IMR-90 (cell line): Measurements from ENCODE around the gene PXDC1. TPM values are rescaled to one million over a fixed set of nuclear protein-coding genes. Genes with fewer than 3 reads are reported as not detected.

ENCODE experiments used
- ATAC-seq: fragments of 200-7000 bp; cut with Tn5 transposase; 2 replicates; pipeline ENCODE4 v1.9.1; 2020; ENCODE audit warnings: low read depth, mild to moderate bottlenecking, moderate library complexity
- BruUV-seq: library from RNA; stranded (reverse); fragments of 400-500 nt; replicated peaks from 2 replicates; lab custom pipeline; 2021; lab: Mats Ljungman, UMichigan
- CTCF ChIA-PET: fragments of 300-600 bp; formaldehyde crosslinking; extraction: SDS; loops from one replicate; lab custom pipeline; 2021; ENCODE audit warnings: antibody characterized with exemption; lab: Yijun Ruan, JAX
- POLR2A ChIA-PET: fragments of 300-600 bp; sonication (Branson Sonifier 250); formaldehyde crosslinking; loops from one replicate; lab custom pipeline; 2022; ENCODE audit warnings: antibody characterized with exemption; ENCODE audit not compliant: unreplicated experiment; lab: Charles Lee
- DNase-seq: peaks from one replicate; pipeline ENCODE4 v3.0.0; 2013
- H2AFZ ChIP-seq: replicated peaks from 2 replicates; pipeline ENCODE3; 2013; ENCODE audit warnings: low read length, mild to moderate bottlenecking; ENCODE audit not compliant: poor library complexity
- H2AK5ac ChIP-seq: 2 replicates; pipeline ENCODE4 v1.6.1; 2013; ENCODE audit warnings: low read depth, low read length, inconsistent platforms
- H2AK9ac ChIP-seq: replicated peaks from 2 replicates; pipeline ENCODE3; 2013; ENCODE audit warnings: mild to moderate bottlenecking, low read depth, low read length, moderate library complexity; ENCODE audit not compliant: poor library complexity
- H2BK120ac ChIP-seq: 2 replicates; pipeline ENCODE4 v1.6.1; 2013; ENCODE audit warnings: low read depth, low read length, inconsistent platforms
- H2BK15ac ChIP-seq: 3 replicates; pipeline ENCODE4 v1.6.1; 2013; ENCODE audit warnings: low read depth, low read length, inconsistent platforms
- H2BK20ac ChIP-seq: 2 replicates; pipeline ENCODE4 v1.6.1; 2013; ENCODE audit warnings: low read depth, mild to moderate bottlenecking, inconsistent platforms, low read length, moderate library complexity
- H2BK5ac ChIP-seq: 2 replicates; pipeline ENCODE4 v1.6.1; 2013; ENCODE audit warnings: mild to moderate bottlenecking, low read depth, low read length, inconsistent platforms; ENCODE audit not compliant: poor library complexity, severe bottlenecking
- H3K14ac ChIP-seq: replicated peaks from 2 replicates; pipeline ENCODE4 v1.6.1; 2013; ENCODE audit warnings: low read depth, low read length, inconsistent platforms
- H3K18ac ChIP-seq: 2 replicates; pipeline ENCODE4 v1.6.1; 2013; ENCODE audit warnings: low read depth, low read length, control low read depth
- H3K23ac ChIP-seq: 2 replicates; pipeline ENCODE4 v1.6.1; 2013; ENCODE audit warnings: low read depth, low read length, inconsistent platforms
- H3K27ac ChIP-seq: 2 replicates; pipeline ENCODE4 v1.5.1; 2013; ENCODE audit warnings: mild to moderate bottlenecking, control low read depth, low read length; ENCODE audit not compliant: insufficient read depth
- H3K27me3 ChIP-seq: 2 replicates; pipeline ENCODE4 v1.6.1; 2013; ENCODE audit warnings: low read length; ENCODE audit not compliant: control insufficient read depth, insufficient read depth
- H3K36me3 ChIP-seq: 2 replicates; pipeline ENCODE4 v1.6.1; 2013; ENCODE audit warnings: low read length, mixed read lengths; ENCODE audit not compliant: control insufficient read depth, insufficient read depth
- H3K4ac ChIP-seq: 2 replicates; pipeline ENCODE4 v1.6.1; 2013; ENCODE audit warnings: low read depth, low read length, inconsistent platforms
- H3K4me1 ChIP-seq: 2 replicates; pipeline ENCODE4 v1.6.1; 2013; ENCODE audit warnings: low read length, mixed read lengths; ENCODE audit not compliant: control insufficient read depth, insufficient read depth
- H3K4me2 ChIP-seq: 2 replicates; pipeline ENCODE4 v1.6.1; 2013; ENCODE audit warnings: low read depth, mild to moderate bottlenecking, control low read depth, low read length, moderate library complexity
- H3K4me3 ChIP-seq: 2 replicates; pipeline ENCODE4 v1.5.1; 2013; ENCODE audit warnings: low read depth, mild to moderate bottlenecking, control low read depth, low read length, moderate library complexity; ENCODE audit not compliant: insufficient read depth
- H3K56ac ChIP-seq: 2 replicates; pipeline ENCODE4 v1.6.1; 2013; ENCODE audit warnings: low read length, inconsistent platforms; ENCODE audit not compliant: insufficient read depth; ENCODE audit errors: extremely low read depth
- H3K79me1 ChIP-seq, 2 experiments: 2 replicates each; pipeline ENCODE4 v1.6.1; 2013; ENCODE audit warnings: low read length in 2 of 2, inconsistent platforms in 1 of 2, low read depth in 1 of 2
- H3K9ac ChIP-seq: 2 replicates; pipeline ENCODE4 v1.6.1; 2013; ENCODE audit warnings: low read depth, low read length, control low read depth
- H3K9me1 ChIP-seq: 2 replicates; pipeline ENCODE4 v1.6.1; 2013; ENCODE audit warnings: low read length, inconsistent platforms; ENCODE audit not compliant: insufficient read depth
- H3K9me3 ChIP-seq: 2 replicates; pipeline ENCODE4 v1.6.1; 2013; ENCODE audit warnings: low read length; ENCODE audit not compliant: control insufficient read depth, insufficient read depth
- H4K20me1 ChIP-seq: 2 replicates; pipeline ENCODE4 v1.6.1; 2013; ENCODE audit warnings: low read length, inconsistent platforms; ENCODE audit not compliant: insufficient read depth
- H4K5ac ChIP-seq: 2 replicates; pipeline ENCODE4 v1.6.1; 2013; ENCODE audit warnings: mild to moderate bottlenecking, low read depth, low read length, control low read depth
- H4K8ac ChIP-seq, 2 experiments: 2 replicates each; pipeline ENCODE4 v1.6.1; 2013; ENCODE audit warnings: low read depth in 2 of 2, low read length in 2 of 2, control low read depth in 1 of 2, inconsistent platforms in 1 of 2
- H4K91ac ChIP-seq: 2 replicates; pipeline ENCODE4 v1.6.1; 2013; ENCODE audit warnings: low read depth, low read length, inconsistent platforms; ENCODE audit not compliant: insufficient read depth
- BHLHE40 ChIP-seq: fragments of 150-350 bp; IDR thresholded peaks from 2 replicates; pipeline ENCODE4 v1.6.1; 2016; ENCODE audit warnings: mild to moderate bottlenecking, low read depth, low read length
- CHD1 ChIP-seq: IDR thresholded peaks from 2 replicates; pipeline ENCODE4 v1.6.1; 2012; ENCODE audit warnings: low read depth, low read length, improper control_type of control experiment
- ELK1 ChIP-seq: fragments of 150-350 bp; IDR thresholded peaks from 2 replicates; pipeline ENCODE4 v1.6.1; 2016; ENCODE audit warnings: low read depth, mild to moderate bottlenecking, low read length, moderate library complexity, borderline replicate concordance
- FOS ChIP-seq: fragments of 150-350 bp; IDR thresholded peaks from 2 replicates; pipeline ENCODE4 v1.6.1; 2016; ENCODE audit warnings: low read depth, low read length
- MAZ ChIP-seq: IDR thresholded peaks from 2 replicates; pipeline ENCODE4 v1.6.1; 2012; ENCODE audit warnings: low read depth, mild to moderate bottlenecking, low read length, improper control_type of control experiment, moderate library complexity, borderline replicate concordance
- MXI1 ChIP-seq: IDR thresholded peaks from 2 replicates; pipeline ENCODE4 v1.6.1; 2012; ENCODE audit warnings: low read depth, mild to moderate bottlenecking, low read length, moderate library complexity, borderline replicate concordance
- NFE2L2 ChIP-seq: fragments of 150-350 bp; IDR thresholded peaks from 2 replicates; pipeline ENCODE4 v1.6.1; 2016; ENCODE audit warnings: low read depth, mild to moderate bottlenecking, low read length
- RCOR1 ChIP-seq: IDR thresholded peaks from 2 replicates; pipeline ENCODE4 v1.6.1; 2012; ENCODE audit warnings: mild to moderate bottlenecking, low read length, improper control_type of control experiment; ENCODE audit not compliant: insufficient replicate concordance
- RFX5 ChIP-seq: IDR thresholded peaks from 2 replicates; pipeline ENCODE4 v1.8.0; 2012; ENCODE audit warnings: low read depth, mild to moderate bottlenecking, low read length, moderate library complexity
- SMC3 ChIP-seq: fragments of 150-350 bp; IDR thresholded peaks from 2 replicates; pipeline ENCODE4 v1.6.1; 2016; ENCODE audit warnings: low read depth, mild to moderate bottlenecking, antibody characterized with exemption, low read length, moderate library complexity
- WGBS, 2 experiments: methylation state at CpG; one replicate each; pipeline versions ENCODE4 v1.1.5 to v1.1.7; 2013; ENCODE audit warnings: missing lambda C conversion rate in 2 of 2; ENCODE audit not compliant: insufficient read length in 1 of 2; ENCODE audit errors: extremely low coverage in 2 of 2; 5-methylcytosine and 5-hydroxymethylcytosine counted together
- dilution Hi-C: fragments of 300-500 bp; cut with HindIII; formaldehyde crosslinking; loops from one replicate; pipeline ENCODE4 v1.14.3; 2018; ENCODE audit warnings: low sequenced_read_pairs; ENCODE audit not compliant: unreplicated experiment
- in situ Hi-C: fragments of 300-500 bp; cut with MboI; formaldehyde crosslinking; loops from 3 replicates; pipeline ENCODE4 v1.14.3; 2019; ENCODE audit warnings: low sequenced_read_pairs, inconsistent platforms, mixed read lengths
- intact Hi-C: fragments of 100-400 bp; cut with micrococcal nuclease; formaldehyde crosslinking; loops from 2 replicates; pipeline ENCODE4 v1.10.0; 2022
- polyA plus RNA-seq, 3 experiments: library from polyadenylated mRNA; depleted of rRNA; stranded (reverse); fragments of >200 nt; gene quantifications; 2 replicates each; pipeline ENCODE4 v1.2.3, GENCODE V29; 2012; ENCODE audit warnings: low replicate concordance in 1 of 3
- total RNA-seq: library from RNA; depleted of rRNA; stranded (reverse); fragments of >200 nt; gene quantifications from 2 replicates; pipeline ENCODE4 v1.2.3, GENCODE V29; 2012

Gene PXDC1
- total and polyA plus RNA-seq, 2 of the 4 experiments (the other 2 are of a cell fraction) = 63.3 to 72.2 TPM

DNA sequence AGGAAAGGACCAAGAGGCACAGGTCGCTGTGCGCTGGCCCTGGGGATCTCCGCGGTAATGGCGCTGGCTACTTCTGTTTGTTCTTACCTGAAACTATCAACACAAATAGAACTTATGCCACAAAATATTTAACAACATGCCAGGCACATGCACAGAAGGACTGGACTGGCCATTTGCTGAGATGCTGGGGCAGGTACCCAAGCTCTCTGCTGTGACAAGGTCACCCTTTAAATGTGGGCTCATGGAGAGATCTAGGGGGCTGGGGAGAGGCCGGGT lies 28.0 kb upstream of the PXDC1 start:
- Histone ChIP-seq H4K20me1 (no peaks in the 10 kb centered on the region), H3K18ac (no peak overlapping the region), H3K9me3 (no peaks in the 10 kb centered on the region), H2AK9ac (no peak overlapping the region), H3K23ac (no peak overlapping the region), H2BK15ac (no peak overlapping the region), H3K36me3 (no peaks in the 10 kb centered on the region), H3K27me3 (no peaks in the 10 kb centered on the region), H3K4me2 (no peak overlapping the region), H3K4me3 (no peak overlapping the region), H3K9ac (no peak overlapping the region), H3K79me1 (no peaks in the 10 kb centered on the region; a peak in 1 of 4 replicates), H4K8ac (no peak overlapping the region), H3K14ac (no peak overlapping the region), H3K4ac (no peak overlapping the region), H4K5ac (no peak overlapping the region), H3K4me1 (peaks cover 10% of the 10 kb centered on the region; the same call in 1 of the 2 replicates), H2BK120ac (no peak overlapping the region), H3K56ac (no peak overlapping the region), H2BK5ac (no peak overlapping the region), H2AK5ac (no peak overlapping the region), H2BK20ac (no peak overlapping the region), H3K27ac (no peak overlapping the region), H4K91ac (no peak overlapping the region), H3K9me1 (peaks cover 10% of the 10 kb centered on the region), H2AFZ (no peak overlapping the region)
- POLR2A ChIA-PET = no interaction called here
- no CpG with 5 or more reads among the region's 6 CpGs for WGBS, 2 experiments
- TF ChIP-seq CHD1 (no peak), MXI1 (no peak), SMC3 (no peak), ELK1 (no peak), MAZ (no peak), BHLHE40 (no peak), RCOR1 (no peak), NFE2L2 (no peak), FOS (no peak), RFX5 (no peak)
- no peak for DNase-seq
- dilution Hi-C loops = no loop called here
- in situ Hi-C loops = no loop called here
- no TSS peak for BruUV-seq
- intact Hi-C loops = no loop called here
- no peak for ATAC-seq
- CTCF ChIA-PET = no interaction called here
